ENCODE measurements around the gene SHC1.
A peak's percentile ranks its signal among the peaks of the same experiment; 100 is the strongest.

GRCh38 chr1:155017041-155017945, 46.7 kb upstream of the SHC1 start:
- TF ChIP-seq EZH2 (IDR thresholded peaks at IDR 0.05; ENCODE audit: low read length, unreplicated experiment) (no peak), CTCF (conservative IDR thresholded peaks at IDR 0.05; ENCODE audit: low read depth, low read length) (peak; percentile 100), EZH2phosphoT487 (IDR thresholded peaks at IDR 0.05; ENCODE audit: borderline replicate concordance, low read length) (no peak)
